ENCODE data around the gene AHRR. TPM values are rescaled to one million over a fixed set of nuclear protein-coding genes. Genes with fewer than 3 reads are reported as not detected.

AHRR gene
- polyA plus RNA-seq, 1 donor from 2014 or later: 0.05 TPM

DNA sequence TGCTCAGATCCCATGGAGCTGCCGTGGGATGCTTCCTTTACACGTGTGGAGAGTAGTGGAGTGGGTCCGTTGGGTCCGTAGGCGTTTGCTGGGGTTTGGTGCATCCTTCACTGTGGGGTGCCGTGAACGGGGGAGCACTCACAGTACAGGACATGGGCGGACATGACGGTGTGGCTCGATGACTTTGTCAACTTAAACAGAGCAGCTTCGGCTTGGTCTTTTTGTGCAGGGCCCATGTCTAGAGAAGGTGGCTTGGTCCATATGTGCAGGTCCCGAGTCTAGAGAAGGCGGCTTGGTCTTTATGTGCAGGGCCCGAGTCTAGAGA is 95.1 kb downstream of the AHRR start:
- Mint-ChIP-seq H3K27me3 (peaks cover 7% of the 10 kb centered on the region), H3K9me3 (no peaks in the 10 kb centered on the region), H3K4me1 (no peaks in the 10 kb centered on the region), H3K27ac (no peak overlapping the region), H3K36me3 (no peaks in the 10 kb centered on the region), H3K4me3 (no peak overlapping the region)

DNA sequence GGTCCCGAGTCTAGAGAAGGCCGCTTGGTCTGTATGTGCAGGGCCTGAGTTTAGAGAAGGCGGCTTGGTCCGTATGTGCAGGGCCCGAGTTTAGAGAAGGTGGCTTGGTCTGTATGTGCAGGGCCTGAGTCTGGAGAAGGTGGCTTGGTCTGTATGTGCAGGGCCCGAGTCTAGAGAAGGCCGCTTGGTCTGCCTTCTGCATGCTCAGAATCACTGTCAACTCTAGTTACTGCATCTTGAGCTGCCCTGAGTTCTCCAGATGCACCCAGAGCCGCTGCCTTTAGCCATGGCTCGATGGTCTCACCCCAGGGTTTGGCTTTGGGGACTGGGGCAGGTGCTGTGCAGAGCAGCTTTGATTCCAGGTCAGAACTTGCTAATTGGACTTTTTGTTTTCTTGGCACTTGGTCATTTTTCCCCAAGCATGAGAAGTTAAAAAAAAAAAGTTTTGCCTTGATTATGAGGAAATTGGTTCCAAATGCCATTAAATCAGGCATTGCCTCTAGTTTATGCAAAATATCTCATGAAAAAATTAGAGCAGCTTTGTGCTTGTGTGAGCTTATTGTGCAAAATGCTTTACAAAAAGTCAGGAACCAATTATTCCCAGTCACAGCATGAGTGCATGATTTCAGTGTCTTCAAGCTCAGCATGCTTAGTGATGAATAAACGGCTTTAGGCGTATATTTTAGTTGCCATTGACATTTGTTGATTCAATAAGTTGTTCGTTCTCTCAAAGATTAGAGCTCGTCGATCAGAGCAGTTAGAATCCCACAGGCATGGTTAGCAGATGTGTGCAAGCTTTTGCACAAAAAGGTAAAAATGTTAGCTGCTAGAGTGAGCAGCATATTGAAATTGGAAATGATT is 96.0 kb downstream of the AHRR start:
- Mint-ChIP-seq H3K27ac (no peak overlapping the region), H3K36me3 (no peaks in the 10 kb centered on the region)

DNA sequence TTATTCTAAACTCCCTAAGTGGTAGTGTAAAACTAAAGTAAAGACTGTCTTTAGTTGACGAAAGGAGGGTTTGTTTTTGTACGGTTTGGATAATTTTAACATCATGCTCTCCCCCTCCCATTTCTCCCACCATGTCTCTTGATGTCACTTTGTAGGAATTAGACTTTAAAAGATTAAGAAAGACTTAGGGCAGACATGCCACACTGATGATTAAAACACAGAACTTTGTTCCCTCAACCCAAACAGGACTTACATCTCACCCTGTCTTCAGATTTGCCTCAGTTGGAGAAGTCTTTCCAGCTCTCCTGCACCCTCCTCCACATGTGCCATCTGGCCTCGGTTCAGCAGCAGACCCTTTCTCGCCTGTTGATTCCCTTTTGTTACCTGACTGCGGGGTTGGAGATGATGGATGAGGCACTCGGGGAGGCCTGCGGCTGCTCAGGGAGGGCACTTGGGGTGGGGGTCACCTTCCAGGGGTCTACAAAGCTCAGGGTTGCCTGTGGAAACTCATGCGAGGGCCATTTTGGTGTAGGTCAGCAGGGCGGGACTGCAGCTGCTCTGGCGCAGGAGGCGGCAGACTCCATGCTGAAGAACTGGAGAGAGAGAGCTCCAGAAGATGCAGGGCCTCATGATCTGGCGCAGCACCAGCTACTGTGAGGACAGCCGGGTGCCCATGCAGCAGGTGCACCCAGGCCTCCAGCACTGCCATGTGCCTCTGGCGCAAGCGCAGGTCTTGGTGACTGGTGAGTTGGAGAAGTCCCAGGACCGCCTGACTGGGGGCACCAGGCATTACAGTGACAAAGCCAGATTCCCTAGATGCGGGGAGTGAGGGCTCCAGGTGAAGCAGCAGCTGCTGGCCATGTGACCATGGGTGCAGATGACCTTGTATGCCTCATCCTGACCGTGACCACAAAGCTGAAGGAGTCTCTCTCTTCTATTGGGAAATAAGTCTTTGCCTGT is 96.9 kb downstream of the AHRR start:
- H3K9me3 Mint-ChIP-seq: no peaks in the 10 kb centered on the region
- H3K4me1 Mint-ChIP-seq: no peaks in the 10 kb centered on the region
- no peak overlapping the region for H3K4me3 Mint-ChIP-seq
- H3K36me3 Mint-ChIP-seq: no peaks in the 10 kb centered on the region
- peaks cover under 1% of the 10 kb centered on the region for H3K27me3 Mint-ChIP-seq
- no peak overlapping the region for H3K27ac Mint-ChIP-seq

More for the DNA sequence above, 96.0 kb downstream of the AHRR start:
- Mint-ChIP-seq H3K4me3 (no peak overlapping the region), H3K27me3 (no peaks in the 10 kb centered on the region), H3K9me3 (no peaks in the 10 kb centered on the region), H3K4me1 (no peaks in the 10 kb centered on the region)

DNA sequence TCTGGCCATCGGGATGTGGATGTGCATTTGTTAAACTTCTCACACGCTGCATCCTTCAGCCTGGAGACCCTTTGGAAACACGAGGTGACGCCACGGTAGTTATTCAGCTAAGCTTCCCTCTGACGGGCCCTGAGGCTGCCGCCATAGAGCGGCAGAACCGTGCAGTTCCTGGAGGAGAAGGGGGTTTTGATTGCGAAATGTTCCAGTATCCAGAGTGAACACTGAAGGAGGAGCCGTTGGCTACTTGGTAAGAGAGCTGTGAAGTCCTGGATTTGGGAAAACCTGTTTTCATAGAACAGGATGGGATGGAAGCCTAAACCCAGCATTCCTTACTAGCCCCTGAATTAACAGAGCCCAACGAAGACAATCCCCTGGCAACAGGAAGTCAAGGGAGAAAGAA is 98.5 kb downstream of the AHRR start:
- Mint-ChIP-seq H3K4me3 (no peak overlapping the region), H3K9me3 (no peaks in the 10 kb centered on the region), H3K36me3 (no peaks in the 10 kb centered on the region), H3K4me1 (peaks cover 0 to 3% (median 2%) of the 10 kb centered on the region in 3 donors), H3K27me3 (peaks cover 4% of the 10 kb centered on the region), H3K27ac (peak overlapping the region in 1 of 3 donors; percentile 43)

DNA sequence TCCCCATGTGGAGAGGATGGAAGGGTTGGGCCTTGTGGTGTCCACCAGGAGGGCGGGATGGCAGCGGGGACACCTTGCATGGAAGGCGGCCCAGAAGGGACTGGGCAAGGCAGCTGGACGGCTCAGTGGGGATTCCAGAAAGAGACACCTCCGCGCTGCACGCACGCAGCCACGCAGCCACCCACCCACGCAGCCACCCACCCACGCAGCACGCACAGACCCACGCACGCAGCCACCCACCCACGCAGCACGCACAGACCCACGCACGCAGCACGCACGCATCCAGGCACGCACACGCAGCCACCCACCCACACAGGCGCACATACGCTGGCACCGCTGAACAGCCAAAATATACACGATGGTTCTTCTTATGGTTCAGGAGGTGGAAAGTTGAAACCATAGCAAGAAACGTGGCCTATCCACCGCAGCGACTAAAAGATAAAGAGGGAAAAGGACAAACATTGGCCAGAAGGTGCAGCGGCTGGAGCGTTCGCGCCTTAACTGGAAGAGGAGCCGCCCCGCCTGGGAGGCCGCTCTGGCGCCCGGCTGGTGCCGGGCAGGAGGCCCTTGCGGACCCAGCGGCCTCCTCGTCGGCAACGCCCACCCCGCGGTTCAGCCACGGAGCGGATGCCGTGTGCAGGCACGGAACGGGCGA is 99.2 kb downstream of the AHRR start:
- H3K9me3 Mint-ChIP-seq: no peaks in the 10 kb centered on the region
- H3K4me1 Mint-ChIP-seq: peaks cover 0 to 3% (median 2%) of the 10 kb centered on the region in 3 donors
- H3K27me3 Mint-ChIP-seq: peaks cover 4% of the 10 kb centered on the region
- H3K4me3 Mint-ChIP-seq: peak overlapping the region in 1 of 4 donors; percentile 33
- H3K36me3 Mint-ChIP-seq: no peaks in the 10 kb centered on the region
- H3K27ac Mint-ChIP-seq: peak overlapping the region in 1 of 3 donors; percentile 43

DNA sequence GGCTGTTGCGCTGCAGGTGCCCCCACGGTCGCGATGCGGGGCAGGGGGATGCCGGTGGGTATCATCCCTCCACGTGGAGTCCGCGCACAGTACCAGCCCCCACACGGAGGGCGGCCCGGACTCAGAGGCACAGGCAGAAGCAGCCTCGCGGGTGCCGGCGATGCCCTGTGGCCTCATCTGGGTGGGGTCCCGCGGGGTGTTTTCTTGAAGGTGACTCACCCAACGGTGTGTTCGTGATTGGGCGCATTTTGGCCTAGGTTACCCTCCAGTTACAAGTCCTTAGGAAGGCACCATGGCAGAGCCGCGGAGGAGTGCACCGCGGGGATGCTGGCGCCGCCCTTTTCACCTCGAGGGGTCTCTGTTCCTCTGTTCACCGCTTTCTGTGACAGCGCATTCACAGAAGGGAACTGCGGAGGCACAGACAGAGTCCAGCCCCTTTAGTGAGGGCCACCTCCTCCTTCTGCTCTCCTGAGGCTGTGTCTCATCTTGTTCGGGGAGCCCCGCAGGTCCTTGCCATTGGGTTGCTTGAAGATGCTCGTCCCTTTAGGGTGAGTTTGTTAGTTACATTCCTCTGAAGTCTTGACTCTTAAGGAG is 99.9 kb downstream of the AHRR start:
- peaks cover 4% of the 10 kb centered on the region for H3K27me3 Mint-ChIP-seq
- H3K4me1 Mint-ChIP-seq: peaks cover 0 to 3% (median 2%) of the 10 kb centered on the region in 3 donors
- no peak overlapping the region for H3K27ac Mint-ChIP-seq
- H3K9me3 Mint-ChIP-seq: peaks cover 0 to under 1% (median 0%) of the 10 kb centered on the region in 3 donors
- H3K4me3 Mint-ChIP-seq: no peak overlapping the region
- peaks cover under 1% of the 10 kb centered on the region for H3K36me3 Mint-ChIP-seq

DNA sequence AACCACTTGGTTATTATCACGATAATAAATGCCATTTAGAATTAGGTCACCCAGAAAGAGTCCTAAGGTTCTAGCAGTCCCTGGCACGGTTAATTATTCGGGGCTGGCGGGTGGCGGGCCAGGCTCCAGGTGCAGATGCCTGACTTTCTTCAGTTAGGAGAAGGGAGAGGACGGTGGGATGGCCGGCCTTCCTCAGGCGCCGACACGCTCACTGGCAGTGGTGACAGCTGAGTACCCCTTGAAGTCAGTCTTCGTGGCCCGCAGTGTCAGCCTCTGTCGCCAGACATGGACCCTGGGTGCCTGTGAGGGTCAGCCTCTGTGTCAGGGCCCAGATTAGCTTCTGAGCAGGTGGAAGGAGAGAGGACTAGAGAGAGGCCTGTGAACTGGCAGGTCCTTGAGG is 100.4 kb downstream of the AHRR start:
- Mint-ChIP-seq H3K9me3 (peaks cover 0 to 3% (median 0%) of the 10 kb centered on the region in 3 donors), H3K36me3 (peaks cover 3% of the 10 kb centered on the region), H3K27me3 (peaks cover 4% of the 10 kb centered on the region), H3K27ac (no peak overlapping the region), H3K4me1 (peaks cover 0 to 3% (median 2%) of the 10 kb centered on the region in 3 donors), H3K4me3 (no peak overlapping the region)

DNA sequence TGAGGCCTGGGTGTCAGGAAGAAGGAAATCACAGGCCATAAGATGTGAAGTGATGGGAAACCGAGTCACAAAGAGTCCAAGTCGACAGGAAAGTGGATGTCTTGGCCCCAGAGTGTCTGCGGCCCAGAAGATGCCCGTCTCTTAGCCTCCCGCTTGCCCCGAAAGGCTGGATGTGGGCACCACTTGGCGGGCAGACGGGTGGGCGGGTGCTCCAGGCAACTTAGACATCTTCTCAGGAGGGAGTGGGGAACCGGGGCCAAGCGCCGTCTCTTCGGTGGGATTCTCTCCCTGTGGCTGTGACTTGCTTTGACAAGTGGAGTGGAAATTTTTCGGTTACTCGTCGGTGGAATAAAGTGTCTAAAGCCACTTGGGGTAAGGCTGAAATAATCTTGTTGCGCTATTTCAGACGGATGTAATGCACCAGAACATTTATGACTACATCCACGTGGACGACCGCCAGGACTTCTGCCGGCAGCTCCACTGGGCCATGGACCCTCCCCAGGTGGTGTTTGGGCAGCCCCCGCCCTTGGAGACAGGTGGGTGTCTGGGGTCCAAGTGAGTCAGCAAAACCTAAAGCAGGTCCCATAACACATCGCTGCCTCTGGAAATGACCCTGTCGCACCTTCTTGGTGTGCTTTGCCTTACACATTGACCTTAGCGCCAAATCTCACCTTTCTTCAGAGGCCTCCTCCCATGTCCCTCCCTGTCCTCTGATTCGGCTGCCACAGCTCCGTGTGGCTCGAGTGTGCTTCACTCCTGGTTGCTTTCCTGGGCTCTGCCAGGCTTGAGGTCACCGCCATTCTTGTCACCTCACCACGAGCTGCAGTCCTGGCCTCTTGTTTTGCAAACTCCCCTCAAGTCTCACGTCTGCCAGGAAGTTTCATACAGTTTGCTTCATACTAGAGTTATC is 101.1 kb downstream of the AHRR start:
- Mint-ChIP-seq H3K9me3 (peaks cover 0 to 3% (median 0%) of the 10 kb centered on the region in 3 donors), H3K4me3 (no peak overlapping the region), H3K27ac (no peak overlapping the region), H3K4me1 (peaks cover 0 to 3% (median 2%) of the 10 kb centered on the region in 3 donors), H3K27me3 (peaks cover 4% of the 10 kb centered on the region), H3K36me3 (peaks cover 3% of the 10 kb centered on the region)

DNA sequence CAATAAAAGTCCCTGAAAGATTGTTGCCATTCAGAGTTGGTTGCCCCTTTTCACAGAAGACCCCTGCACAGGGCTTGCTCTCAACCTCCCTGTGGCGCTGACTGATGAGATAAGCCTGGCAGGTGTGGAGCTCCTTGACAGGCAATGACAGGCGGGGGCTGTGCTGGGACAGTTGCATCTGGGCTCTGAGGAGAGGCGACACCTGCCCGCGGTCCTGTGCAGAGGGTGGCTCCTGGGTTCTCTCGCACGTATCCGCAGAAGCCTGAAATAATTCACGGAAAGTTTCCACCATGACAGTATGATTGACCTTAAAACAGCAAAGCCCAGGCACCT is 101.7 kb downstream of the AHRR start:
- H3K9me3 Mint-ChIP-seq: peaks cover 0 to 3% (median 0%) of the 10 kb centered on the region in 3 donors
- peaks cover 0 to 3% (median 2%) of the 10 kb centered on the region in 3 donors for H3K4me1 Mint-ChIP-seq
- peaks cover 3% of the 10 kb centered on the region for H3K36me3 Mint-ChIP-seq
- no peak overlapping the region for H3K4me3 Mint-ChIP-seq
- no peak overlapping the region for H3K27ac Mint-ChIP-seq
- peaks cover 4% of the 10 kb centered on the region for H3K27me3 Mint-ChIP-seq

DNA sequence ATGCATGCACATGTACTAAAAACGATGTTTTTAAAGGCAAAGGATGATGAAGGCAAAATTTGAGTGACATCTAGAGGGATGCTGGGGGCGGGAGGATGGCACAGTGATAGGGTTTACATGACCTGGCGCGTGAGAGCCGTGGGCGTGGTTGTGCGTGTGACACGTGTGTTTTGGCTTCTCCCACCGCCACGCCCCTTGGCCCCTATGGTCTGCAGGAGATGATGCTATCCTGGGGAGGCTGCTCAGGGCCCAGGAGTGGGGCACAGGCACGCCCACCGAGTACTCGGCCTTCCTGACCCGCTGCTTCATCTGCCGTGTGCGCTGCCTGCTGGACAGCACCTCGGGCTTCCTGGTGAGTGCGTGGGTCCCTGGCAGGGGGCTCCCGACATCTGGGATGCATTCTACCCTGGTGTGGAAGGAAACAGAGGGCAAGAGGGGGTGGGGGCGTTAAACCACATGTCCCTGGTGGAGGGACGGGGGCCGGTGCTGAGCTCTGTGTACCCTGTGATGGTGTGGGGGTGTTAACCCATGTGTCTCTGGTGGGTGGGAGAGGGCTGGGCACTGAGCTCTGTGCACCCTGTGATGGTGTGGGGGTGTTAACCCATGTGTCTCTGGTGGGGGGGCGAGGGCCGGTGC is 102.2 kb downstream of the AHRR start:
- Mint-ChIP-seq H3K9me3 (peaks cover 0 to 3% (median 0%) of the 10 kb centered on the region in 3 donors), H3K27ac (no peak overlapping the region), H3K36me3 (peaks cover 3% of the 10 kb centered on the region), H3K4me3 (no peak overlapping the region), H3K4me1 (peaks cover 0 to 3% (median 2%) of the 10 kb centered on the region in 3 donors), H3K27me3 (peaks cover 4% of the 10 kb centered on the region)

DNA sequence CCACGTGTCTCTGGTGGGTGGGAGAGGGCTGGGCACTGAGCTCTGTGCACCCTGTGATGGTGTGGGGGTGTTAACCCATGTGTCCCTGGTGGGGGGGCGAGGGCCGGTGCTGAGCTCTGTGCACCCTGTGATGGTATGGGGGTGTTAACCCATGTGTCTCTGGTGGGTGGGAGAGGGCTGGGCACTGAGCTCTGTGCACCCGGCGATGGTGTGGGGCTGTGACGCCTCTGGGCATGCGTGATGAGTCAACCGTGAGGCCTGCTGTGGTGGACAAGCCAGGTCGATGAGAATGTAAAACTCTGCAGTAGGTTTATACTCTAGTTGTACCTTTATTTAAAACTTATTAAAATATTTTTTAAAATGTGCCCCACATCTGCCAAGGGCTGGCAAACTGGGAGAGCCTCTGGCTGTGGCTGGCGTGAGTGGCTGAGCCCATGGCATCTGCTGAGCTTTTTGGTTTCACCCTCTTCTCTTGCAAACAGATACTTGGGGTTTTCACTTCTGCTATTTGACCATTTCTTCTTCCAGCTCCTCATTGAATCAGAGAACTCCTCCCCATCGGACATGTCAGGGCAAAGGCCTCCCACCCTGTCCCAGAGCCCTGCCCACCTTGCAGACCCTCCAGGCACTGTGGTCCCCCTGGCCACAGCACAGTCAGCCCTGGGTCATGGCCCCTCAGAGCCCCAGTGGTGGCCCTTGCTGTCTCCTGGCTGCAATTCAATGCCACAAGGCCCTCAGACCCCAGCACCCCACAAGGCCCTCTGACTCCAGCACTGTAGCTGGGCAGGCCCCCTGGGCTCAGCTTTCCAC is 103.0 kb downstream of the AHRR start:
- Mint-ChIP-seq H3K27ac (no peak overlapping the region), H3K9me3 (peaks cover 0 to 3% (median 0%) of the 10 kb centered on the region in 3 donors), H3K4me1 (peaks cover 0 to 3% (median 2%) of the 10 kb centered on the region in 3 donors), H3K4me3 (peak overlapping the region in 1 of 4 donors; percentile 73), H3K36me3 (peaks cover 3% of the 10 kb centered on the region), H3K27me3 (peaks cover 8% of the 10 kb centered on the region)

DNA sequence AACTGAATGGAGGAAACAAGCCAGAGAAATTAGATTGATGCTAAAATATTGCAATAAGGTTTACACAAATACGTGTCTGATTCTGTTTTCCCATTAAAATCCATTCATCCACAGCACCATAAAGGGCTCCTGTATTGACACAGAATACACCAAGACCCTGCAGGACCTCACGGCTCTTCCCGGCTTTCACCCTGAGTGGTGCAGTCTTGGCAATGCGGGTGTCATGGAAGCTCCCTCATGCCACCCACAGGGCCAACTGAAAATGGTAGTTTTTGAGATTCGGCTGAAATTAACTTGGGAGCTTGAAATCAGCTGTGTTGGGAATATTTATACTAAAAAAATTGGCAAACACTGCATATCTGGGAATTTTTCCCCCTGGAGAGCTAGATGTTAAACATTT is 104.2 kb downstream of the AHRR start:
- peak overlapping the region in 1 of 3 donors; percentile 10 for H3K27ac Mint-ChIP-seq

More for the DNA sequence above, 104.2 kb downstream of the AHRR start:
- Mint-ChIP-seq H3K36me3 (peaks cover 3% of the 10 kb centered on the region), H3K9me3 (peaks cover 0 to 3% (median 0%) of the 10 kb centered on the region in 3 donors), H3K27me3 (peaks cover 11% of the 10 kb centered on the region), H3K4me3 (no peak overlapping the region), H3K4me1 (peaks cover 0 to 3% (median 2%) of the 10 kb centered on the region in 3 donors)
